Hepatocyte (in vitro differentiated cells): ENCODE measurements around the gene OPRM1.

Experiments
- CTCF ChIP-seq: fragments of 200-600 bp; sonication (generic); IDR thresholded peaks from 2 replicates; pipeline ENCODE4 v1.5.1; 2016; ENCODE audit warnings: antibody characterized with exemption, mild to moderate bottlenecking; ENCODE audit not compliant: poor library complexity
- EZH2 ChIP-seq: fragments of 200-600 bp; sonication (generic); IDR thresholded peaks from 2 replicates; pipeline ENCODE4 v1.6.1; 2016; ENCODE audit warnings: antibody characterized with exemption, mild to moderate bottlenecking, borderline replicate concordance
- EZH2phosphoT487 ChIP-seq: fragments of 200-600 bp; sonication (generic); IDR thresholded peaks from one replicate; pipeline ENCODE4 v1.6.1; 2018; ENCODE audit warnings: antibody characterized with exemption, mild to moderate bottlenecking, low read depth, moderate library complexity; ENCODE audit not compliant: unreplicated experiment, severe bottlenecking

GRCh38 chr6:154139892-154140291 is 100.9 kb downstream of the OPRM1 start:
- no peak for TF ChIP-seq EZH2phosphoT487
- no peak for TF ChIP-seq CTCF
- no peak for TF ChIP-seq EZH2
